ENCODE results near the gene ARID1B. TPM values are rescaled to one million over a fixed set of nuclear protein-coding genes. Genes with fewer than 3 reads are reported as not detected.

The ARID1B gene
- total RNA-seq, 1 experiment from 2014 or later, result 60.3 TPM

DNA sequence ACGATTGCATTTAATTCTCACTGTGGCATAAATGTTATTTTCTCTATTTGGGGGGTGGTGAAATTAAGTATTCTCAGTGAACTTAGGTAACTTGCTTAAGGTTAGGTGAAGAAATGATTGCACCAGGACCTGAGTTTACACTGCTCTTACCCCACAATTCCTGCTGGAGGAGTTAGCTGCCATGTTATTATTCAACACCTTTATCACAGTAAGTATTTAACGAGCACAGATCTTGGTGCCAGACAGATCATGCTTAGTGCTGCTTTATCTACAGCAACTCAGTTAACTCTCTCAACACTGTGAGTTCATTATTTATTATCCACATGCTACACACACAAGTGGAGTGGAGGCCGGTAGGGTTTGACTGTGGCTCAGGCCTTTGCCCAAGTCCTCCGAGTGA, 296.4 kb downstream of the ARID1B start:
- TF ChIP-seq, protein P1, sequence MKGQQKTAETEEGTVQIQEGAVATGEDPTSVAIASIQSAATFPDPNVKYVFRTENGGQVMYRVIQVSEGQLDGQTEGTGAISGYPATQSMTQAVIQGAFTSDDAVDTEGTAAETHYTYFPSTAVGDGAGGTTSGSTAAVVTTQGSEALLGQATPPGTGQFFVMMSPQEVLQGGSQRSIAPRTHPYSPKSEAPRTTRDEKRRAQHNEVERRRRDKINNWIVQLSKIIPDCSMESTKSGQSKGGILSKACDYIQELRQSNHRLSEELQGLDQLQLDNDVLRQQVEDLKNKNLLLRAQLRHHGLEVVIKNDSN (CRISPR knock-in tag; IDR thresholded peaks at IDR 0.05), result no peak
- TF ChIP-seq TCF7 (CRISPR knock-in tag; IDR thresholded peaks at IDR 0.05; ENCODE audit: low read depth) (no peak), TEAD4 (CRISPR knock-in tag; IDR thresholded peaks at IDR 0.05) (no peak), NR1H2 (CRISPR knock-in tag; IDR thresholded peaks at IDR 0.05) (no peak), ELF4 (CRISPR knock-in tag; IDR thresholded peaks at IDR 0.05; ENCODE audit: low read depth) (no peak), EMX1 (CRISPR knock-in tag; IDR thresholded peaks at IDR 0.05) (no peak), ZNF423 (CRISPR knock-in tag; IDR thresholded peaks at IDR 0.05) (no peak), ETV6 (CRISPR knock-in tag; IDR thresholded peaks at IDR 0.05) (no peak), ZNF219 (CRISPR knock-in tag; IDR thresholded peaks at IDR 0.05; ENCODE audit: borderline replicate concordance) (no peak), ZNF138 (CRISPR knock-in tag; conservative IDR thresholded peaks at IDR 0.05) (no peak), NFE2L1 (CRISPR knock-in tag; IDR thresholded peaks at IDR 0.05) (no peak), FOXP1 (CRISPR knock-in tag; IDR thresholded peaks at IDR 0.05; ENCODE audit: borderline replicate concordance) (no peak)
- TF ChIP-seq, protein P2, sequence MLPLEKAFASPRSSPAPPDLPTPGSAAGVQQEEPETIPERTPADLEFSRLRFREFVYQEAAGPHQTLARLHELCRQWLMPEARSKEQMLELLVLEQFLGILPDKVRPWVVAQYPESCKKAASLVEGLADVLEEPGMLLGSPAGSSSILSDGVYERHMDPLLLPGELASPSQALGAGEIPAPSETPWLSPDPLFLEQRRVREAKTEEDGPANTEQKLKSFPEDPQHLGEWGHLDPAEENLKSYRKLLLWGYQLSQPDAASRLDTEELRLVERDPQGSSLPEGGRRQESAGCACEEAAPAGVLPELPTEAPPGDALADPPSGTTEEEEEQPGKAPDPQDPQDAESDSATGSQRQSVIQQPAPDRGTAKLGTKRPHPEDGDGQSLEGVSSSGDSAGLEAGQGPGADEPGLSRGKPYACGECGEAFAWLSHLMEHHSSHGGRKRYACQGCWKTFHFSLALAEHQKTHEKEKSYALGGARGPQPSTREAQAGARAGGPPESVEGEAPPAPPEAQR (CRISPR knock-in tag; IDR thresholded peaks at IDR 0.05), result no peak
- TF ChIP-seq, protein P3, sequence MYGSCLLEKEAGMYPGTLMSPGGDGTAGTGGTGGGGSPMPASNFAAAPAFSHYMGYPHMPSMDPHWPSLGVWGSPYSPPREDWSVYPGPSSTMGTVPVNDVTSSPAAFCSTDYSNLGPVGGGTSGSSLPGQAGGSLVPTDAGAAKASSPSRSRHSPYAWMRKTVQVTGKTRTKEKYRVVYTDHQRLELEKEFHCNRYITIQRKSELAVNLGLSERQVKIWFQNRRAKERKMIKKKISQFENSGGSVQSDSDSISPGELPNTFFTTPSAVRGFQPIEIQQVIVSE (CRISPR knock-in tag; IDR thresholded peaks at IDR 0.05; ENCODE audit: borderline replicate concordance), result no peak
- TF ChIP-seq, protein P4, sequence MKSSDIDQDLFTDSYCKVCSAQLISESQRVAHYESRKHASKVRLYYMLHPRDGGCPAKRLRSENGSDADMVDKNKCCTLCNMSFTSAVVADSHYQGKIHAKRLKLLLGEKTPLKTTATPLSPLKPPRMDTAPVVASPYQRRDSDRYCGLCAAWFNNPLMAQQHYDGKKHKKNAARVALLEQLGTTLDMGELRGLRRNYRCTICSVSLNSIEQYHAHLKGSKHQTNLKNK (CRISPR knock-in tag; IDR thresholded peaks at IDR 0.05), result no peak
- TF ChIP-seq, protein P5, sequence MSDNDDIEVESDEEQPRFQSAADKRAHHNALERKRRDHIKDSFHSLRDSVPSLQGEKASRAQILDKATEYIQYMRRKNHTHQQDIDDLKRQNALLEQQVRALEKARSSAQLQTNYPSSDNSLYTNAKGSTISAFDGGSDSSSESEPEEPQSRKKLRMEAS (CRISPR knock-in tag; IDR thresholded peaks at IDR 0.05), result no peak
- TF ChIP-seq, protein P6, sequence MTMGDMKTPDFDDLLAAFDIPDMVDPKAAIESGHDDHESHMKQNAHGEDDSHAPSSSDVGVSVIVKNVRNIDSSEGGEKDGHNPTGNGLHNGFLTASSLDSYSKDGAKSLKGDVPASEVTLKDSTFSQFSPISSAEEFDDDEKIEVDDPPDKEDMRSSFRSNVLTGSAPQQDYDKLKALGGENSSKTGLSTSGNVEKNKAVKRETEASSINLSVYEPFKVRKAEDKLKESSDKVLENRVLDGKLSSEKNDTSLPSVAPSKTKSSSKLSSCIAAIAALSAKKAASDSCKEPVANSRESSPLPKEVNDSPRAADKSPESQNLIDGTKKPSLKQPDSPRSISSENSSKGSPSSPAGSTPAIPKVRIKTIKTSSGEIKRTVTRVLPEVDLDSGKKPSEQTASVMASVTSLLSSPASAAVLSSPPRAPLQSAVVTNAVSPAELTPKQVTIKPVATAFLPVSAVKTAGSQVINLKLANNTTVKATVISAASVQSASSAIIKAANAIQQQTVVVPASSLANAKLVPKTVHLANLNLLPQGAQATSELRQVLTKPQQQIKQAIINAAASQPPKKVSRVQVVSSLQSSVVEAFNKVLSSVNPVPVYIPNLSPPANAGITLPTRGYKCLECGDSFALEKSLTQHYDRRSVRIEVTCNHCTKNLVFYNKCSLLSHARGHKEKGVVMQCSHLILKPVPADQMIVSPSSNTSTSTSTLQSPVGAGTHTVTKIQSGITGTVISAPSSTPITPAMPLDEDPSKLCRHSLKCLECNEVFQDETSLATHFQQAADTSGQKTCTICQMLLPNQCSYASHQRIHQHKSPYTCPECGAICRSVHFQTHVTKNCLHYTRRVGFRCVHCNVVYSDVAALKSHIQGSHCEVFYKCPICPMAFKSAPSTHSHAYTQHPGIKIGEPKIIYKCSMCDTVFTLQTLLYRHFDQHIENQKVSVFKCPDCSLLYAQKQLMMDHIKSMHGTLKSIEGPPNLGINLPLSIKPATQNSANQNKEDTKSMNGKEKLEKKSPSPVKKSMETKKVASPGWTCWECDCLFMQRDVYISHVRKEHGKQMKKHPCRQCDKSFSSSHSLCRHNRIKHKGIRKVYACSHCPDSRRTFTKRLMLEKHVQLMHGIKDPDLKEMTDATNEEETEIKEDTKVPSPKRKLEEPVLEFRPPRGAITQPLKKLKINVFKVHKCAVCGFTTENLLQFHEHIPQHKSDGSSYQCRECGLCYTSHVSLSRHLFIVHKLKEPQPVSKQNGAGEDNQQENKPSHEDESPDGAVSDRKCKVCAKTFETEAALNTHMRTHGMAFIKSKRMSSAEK (CRISPR knock-in tag; IDR thresholded peaks at IDR 0.05; ENCODE audit: borderline replicate concordance), result no peak
- TF ChIP-seq, protein P7, sequence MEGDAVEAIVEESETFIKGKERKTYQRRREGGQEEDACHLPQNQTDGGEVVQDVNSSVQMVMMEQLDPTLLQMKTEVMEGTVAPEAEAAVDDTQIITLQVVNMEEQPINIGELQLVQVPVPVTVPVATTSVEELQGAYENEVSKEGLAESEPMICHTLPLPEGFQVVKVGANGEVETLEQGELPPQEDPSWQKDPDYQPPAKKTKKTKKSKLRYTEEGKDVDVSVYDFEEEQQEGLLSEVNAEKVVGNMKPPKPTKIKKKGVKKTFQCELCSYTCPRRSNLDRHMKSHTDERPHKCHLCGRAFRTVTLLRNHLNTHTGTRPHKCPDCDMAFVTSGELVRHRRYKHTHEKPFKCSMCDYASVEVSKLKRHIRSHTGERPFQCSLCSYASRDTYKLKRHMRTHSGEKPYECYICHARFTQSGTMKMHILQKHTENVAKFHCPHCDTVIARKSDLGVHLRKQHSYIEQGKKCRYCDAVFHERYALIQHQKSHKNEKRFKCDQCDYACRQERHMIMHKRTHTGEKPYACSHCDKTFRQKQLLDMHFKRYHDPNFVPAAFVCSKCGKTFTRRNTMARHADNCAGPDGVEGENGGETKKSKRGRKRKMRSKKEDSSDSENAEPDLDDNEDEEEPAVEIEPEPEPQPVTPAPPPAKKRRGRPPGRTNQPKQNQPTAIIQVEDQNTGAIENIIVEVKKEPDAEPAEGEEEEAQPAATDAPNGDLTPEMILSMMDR (IDR thresholded peaks at IDR 0.05), result no peak
- TF ChIP-seq, protein P8, sequence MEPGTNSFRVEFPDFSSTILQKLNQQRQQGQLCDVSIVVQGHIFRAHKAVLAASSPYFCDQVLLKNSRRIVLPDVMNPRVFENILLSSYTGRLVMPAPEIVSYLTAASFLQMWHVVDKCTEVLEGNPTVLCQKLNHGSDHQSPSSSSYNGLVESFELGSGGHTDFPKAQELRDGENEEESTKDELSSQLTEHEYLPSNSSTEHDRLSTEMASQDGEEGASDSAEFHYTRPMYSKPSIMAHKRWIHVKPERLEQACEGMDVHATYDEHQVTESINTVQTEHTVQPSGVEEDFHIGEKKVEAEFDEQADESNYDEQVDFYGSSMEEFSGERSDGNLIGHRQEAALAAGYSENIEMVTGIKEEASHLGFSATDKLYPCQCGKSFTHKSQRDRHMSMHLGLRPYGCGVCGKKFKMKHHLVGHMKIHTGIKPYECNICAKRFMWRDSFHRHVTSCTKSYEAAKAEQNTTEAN (CRISPR knock-in tag; IDR thresholded peaks at IDR 0.05), result no peak
- POLR2A ChIA-PET, result no interaction called here
- Mint-ChIP-seq H3K9me3 (no peaks in the 10 kb centered on the region), H3K4me3 (no peak overlapping the region), H3K36me3 (no peaks in the 10 kb centered on the region), H3K27me3 (ENCODE audit: low read depth) (no peaks in the 10 kb centered on the region), H3K27ac (0 out of 2 replicates have a peak overlapping the region, but pooled peaks have one; percentile 16), H3K4me1 (peaks cover 57% of the 10 kb centered on the region)
- no peak for DNase-seq (ENCODE audit: low spot score)
- CTCF ChIA-PET, result interaction anchor here (1.2 kb wide), 1 partner anchor 28 kb away, joined by 3 read pairs; no protein-coding TSS in a partner anchor
- no peak for ATAC-seq
